ENCODE results near the gene SPIB.
A peak's percentile ranks its signal among the peaks of the same experiment; 100 is the strongest.

DNA sequence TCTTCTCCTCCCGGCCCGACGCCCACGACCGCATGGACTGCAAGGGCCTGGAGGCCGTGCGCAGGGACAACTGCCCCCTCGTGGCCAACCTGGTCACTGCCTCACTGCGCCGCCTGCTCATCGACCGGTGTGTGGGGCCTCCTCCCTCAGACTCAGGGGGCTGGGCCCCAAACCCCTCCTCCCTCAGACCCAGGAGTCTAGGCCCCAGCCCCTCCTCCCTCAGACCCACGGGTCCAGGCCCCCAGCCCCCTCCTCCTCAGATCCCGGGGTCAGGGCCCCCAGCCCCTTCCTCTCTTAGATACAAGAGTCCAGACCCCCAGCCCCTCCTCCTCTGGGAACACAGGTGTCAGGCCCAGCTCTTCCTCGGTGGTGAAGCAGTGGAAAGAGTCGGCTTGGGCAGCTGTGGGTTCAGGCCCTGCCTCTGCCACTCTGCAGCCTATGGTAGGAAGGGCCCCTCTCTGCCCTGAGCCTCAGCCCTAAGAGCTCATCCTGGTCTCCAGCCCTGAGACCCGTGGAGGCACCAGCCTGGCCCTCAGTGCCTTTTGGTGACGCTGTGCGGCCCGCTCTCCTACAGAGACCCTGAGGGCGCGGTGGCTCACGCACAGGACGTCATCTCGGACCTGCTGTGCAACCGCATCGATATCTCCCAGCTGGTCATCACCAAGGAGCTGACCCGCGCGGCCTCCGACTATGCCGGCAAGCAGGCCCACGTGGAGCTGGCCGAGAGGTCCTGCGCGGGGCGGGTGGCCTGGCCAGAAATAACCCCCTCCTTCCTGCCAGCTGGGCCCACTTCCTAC lies 3.7 kb upstream of the SPIB start:
- TF ChIP-seq, protein P1, sequence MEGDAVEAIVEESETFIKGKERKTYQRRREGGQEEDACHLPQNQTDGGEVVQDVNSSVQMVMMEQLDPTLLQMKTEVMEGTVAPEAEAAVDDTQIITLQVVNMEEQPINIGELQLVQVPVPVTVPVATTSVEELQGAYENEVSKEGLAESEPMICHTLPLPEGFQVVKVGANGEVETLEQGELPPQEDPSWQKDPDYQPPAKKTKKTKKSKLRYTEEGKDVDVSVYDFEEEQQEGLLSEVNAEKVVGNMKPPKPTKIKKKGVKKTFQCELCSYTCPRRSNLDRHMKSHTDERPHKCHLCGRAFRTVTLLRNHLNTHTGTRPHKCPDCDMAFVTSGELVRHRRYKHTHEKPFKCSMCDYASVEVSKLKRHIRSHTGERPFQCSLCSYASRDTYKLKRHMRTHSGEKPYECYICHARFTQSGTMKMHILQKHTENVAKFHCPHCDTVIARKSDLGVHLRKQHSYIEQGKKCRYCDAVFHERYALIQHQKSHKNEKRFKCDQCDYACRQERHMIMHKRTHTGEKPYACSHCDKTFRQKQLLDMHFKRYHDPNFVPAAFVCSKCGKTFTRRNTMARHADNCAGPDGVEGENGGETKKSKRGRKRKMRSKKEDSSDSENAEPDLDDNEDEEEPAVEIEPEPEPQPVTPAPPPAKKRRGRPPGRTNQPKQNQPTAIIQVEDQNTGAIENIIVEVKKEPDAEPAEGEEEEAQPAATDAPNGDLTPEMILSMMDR (IDR thresholded peaks at IDR 0.05) = peak; percentile 51 to 72 (median 68)
- no peak for TF ChIP-seq POLR2A (IDR thresholded peaks at IDR 0.05)
- no peak for TF ChIP-seq POLR2AphosphoS5 (IDR thresholded peaks at IDR 0.05)
